WTC11 (cell line): ENCODE measurements around the gene ADAT1. TPM values are rescaled to one million over a fixed set of nuclear protein-coding genes. Genes with fewer than 3 reads are reported as not detected.

Experiments
- ATAC-seq: fragments of 200-7000 bp; cut with Tn5 transposase; 2 replicates; pipeline ENCODE4 v1.10.0; 2021; ENCODE audit warnings: mild to moderate bottlenecking, moderate library complexity
- CTCF ChIA-PET: fragments of 300-600 bp; sonication (Branson Sonifier 250); formaldehyde crosslinking; loops from one replicate; lab custom pipeline; 2021; ENCODE audit warnings: antibody characterized with exemption; lab: Charles Lee
- POLR2A ChIA-PET: fragments of 350-600 bp; sonication (Branson Sonifier 250); formaldehyde crosslinking; loops from one replicate; lab custom pipeline; 2021; ENCODE audit warnings: antibody characterized with exemption; lab: Charles Lee
- DNase-seq: peaks from one replicate; pipeline ENCODE4 v3.0.0; 2021; ENCODE audit warnings: low spot score
- H3K27ac Mint-ChIP-seq: 2 replicates; pipeline ENCODE4 v1.8.0; 2021; ENCODE audit warnings: mixed read lengths
- H3K27me3 Mint-ChIP-seq: 2 replicates; pipeline ENCODE4 v1.8.0; 2021; ENCODE audit warnings: low read depth, mild to moderate bottlenecking, moderate library complexity, mixed read lengths
- H3K36me3 Mint-ChIP-seq: 2 replicates; pipeline ENCODE4 v1.8.0; 2021; ENCODE audit warnings: mixed read lengths
- H3K4me1 Mint-ChIP-seq: 2 replicates; pipeline ENCODE4 v1.8.0; 2022; ENCODE audit warnings: mixed read lengths
- H3K4me3 Mint-ChIP-seq: 2 replicates; pipeline ENCODE4 v1.8.0; 2021; ENCODE audit warnings: mild to moderate bottlenecking, moderate library complexity, mixed read lengths
- H3K9me3 Mint-ChIP-seq: 2 replicates; pipeline ENCODE4 v1.8.0; 2021; ENCODE audit warnings: mixed read lengths
- CBFB ChIP-seq: sonication (generic); formaldehyde crosslinking; IDR thresholded peaks from 2 replicates; pipeline ENCODE4 v1.8.1; 2022; ENCODE audit warnings: mild to moderate bottlenecking, low read depth, missing genetic modification reagents
- CREM ChIP-seq: sonication (generic); formaldehyde crosslinking; IDR thresholded peaks from 2 replicates; pipeline ENCODE4 v1.8.1; 2022; ENCODE audit warnings: mild to moderate bottlenecking, missing genetic modification reagents, moderate library complexity
- E2F4 ChIP-seq: sonication (generic); formaldehyde crosslinking; IDR thresholded peaks from 2 replicates; pipeline ENCODE4 v1.8.1; 2022; ENCODE audit warnings: low read depth, mild to moderate bottlenecking, moderate library complexity, missing genetic modification reagents, borderline replicate concordance
- FOXK1 ChIP-seq: sonication (generic); formaldehyde crosslinking; IDR thresholded peaks from 2 replicates; pipeline ENCODE4 v1.8.0; 2022; ENCODE audit warnings: mild to moderate bottlenecking, moderate library complexity, missing genetic modification reagents
- GABPB1 ChIP-seq: sonication (generic); formaldehyde crosslinking; IDR thresholded peaks from 2 replicates; pipeline ENCODE4 v1.8.1; 2023; ENCODE audit warnings: mild to moderate bottlenecking, missing genetic modification reagents
- NFYB ChIP-seq: sonication (generic); formaldehyde crosslinking; conservative IDR thresholded peaks from 2 replicates; pipeline ENCODE4 v1.8.0; 2022; ENCODE audit warnings: low read depth, missing genetic modification reagents
- OVOL2 ChIP-seq: fragments of 250-450 bp; sonication (Bioruptor Pico); IDR thresholded peaks from 2 replicates; pipeline ENCODE4 v1.9.0; 2021; ENCODE audit warnings: mild to moderate bottlenecking, borderline replicate concordance
- PRDM15 ChIP-seq: sonication (generic); formaldehyde crosslinking; IDR thresholded peaks from 2 replicates; pipeline ENCODE4 v1.8.0; 2022; ENCODE audit warnings: missing genetic modification reagents
- ZNF219 ChIP-seq: sonication (generic); formaldehyde crosslinking; IDR thresholded peaks from 2 replicates; pipeline ENCODE4 v1.8.0; 2023; ENCODE audit warnings: missing genetic modification reagents, mild to moderate bottlenecking, borderline replicate concordance
- ZNF532 ChIP-seq: fragments of 250-450 bp; sonication (Bioruptor Pico); IDR thresholded peaks from 2 replicates; pipeline ENCODE4 v1.9.0; 2021; ENCODE audit warnings: mild to moderate bottlenecking, borderline replicate concordance
- total RNA-seq: library from RNA; stranded (reverse); gene quantifications from 3 replicates; pipeline ENCODE4 v1.2.3, GENCODE V29; 2021
- TF ChIP-seq, protein P1 (sequence below): sonication (generic); formaldehyde crosslinking; IDR thresholded peaks from 2 replicates; pipeline ENCODE4 v1.8.0; 2022; ENCODE audit warnings: mild to moderate bottlenecking, missing genetic modification reagents

Gene ADAT1
- total RNA-seq, 1 experiment from 2014 or later: 46.0 TPM

DNA sequence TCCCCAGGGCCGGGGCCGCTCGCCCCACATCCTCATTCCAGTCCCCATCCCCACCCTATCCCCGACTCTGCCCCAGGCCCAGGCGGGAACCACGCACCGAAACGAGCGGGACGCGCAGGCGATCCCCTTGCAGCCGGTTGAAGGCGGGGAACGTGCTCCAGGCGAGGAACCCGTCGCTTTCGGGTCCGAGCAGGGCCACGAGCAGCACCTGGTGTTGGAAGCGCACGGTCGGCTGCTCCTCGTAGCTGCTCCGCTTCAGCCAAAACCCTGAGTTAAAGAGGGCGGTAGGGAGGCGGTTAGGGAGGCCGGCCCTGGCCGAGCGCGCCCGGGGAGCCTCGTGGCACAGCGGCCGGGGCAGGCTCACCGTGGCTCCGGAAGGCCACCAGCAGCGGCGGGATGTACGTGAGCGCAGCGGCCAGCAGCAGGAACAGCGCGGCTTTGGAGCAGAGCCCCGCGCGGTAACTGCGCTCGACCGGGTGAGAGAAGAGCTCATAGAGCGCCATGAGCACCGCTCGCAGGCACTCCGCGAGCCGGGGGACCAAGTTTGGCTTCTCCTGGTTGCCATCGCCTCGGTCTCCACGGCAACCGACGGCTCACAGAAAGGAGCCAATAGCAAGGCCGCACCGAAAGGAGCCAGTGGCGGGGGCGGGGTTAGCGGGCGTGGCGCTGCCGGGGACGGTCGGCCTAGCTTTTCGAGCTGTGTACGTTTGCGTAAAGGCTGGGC, 67.2 kb downstream of the ADAT1 start, which contains the start of gene TMEM231 (continued):
- TF ChIP-seq, protein P1, sequence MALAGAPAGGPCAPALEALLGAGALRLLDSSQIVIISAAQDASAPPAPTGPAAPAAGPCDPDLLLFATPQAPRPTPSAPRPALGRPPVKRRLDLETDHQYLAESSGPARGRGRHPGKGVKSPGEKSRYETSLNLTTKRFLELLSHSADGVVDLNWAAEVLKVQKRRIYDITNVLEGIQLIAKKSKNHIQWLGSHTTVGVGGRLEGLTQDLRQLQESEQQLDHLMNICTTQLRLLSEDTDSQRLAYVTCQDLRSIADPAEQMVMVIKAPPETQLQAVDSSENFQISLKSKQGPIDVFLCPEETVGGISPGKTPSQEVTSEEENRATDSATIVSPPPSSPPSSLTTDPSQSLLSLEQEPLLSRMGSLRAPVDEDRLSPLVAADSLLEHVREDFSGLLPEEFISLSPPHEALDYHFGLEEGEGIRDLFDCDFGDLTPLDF (CRISPR knock-in tag): 0 out of 2 replicates have a peak, but pooled peaks have one; percentile 67
- TF ChIP-seq E2F4 (CRISPR knock-in tag): no peak
- peak; percentile 30; the same call in 1 of the 2 replicates for TF ChIP-seq GABPB1 (CRISPR knock-in tag)
- no peak for TF ChIP-seq OVOL2
- TF ChIP-seq PRDM15 (CRISPR knock-in tag): no peak
- no peak for TF ChIP-seq ZNF532
- TF ChIP-seq NFYB (CRISPR knock-in tag): no peak

- peak; percentile 79 for ATAC-seq
- TF ChIP-seq CREM (peak; percentile 87; the same call in 1 of the 2 replicates), CBFB (CRISPR knock-in tag) (no peak), FOXK1 (CRISPR knock-in tag) (peak; percentile 56; the same call in 1 of the 2 replicates), ZNF219 (no peak)
- H3K27ac Mint-ChIP-seq: peak overlapping the region; percentile 99
- peaks cover 38% of the 10 kb centered on the region for H3K4me1 Mint-ChIP-seq
- peaks cover 3% of the 10 kb centered on the region; the same call in 1 of the 2 replicates for H3K9me3 Mint-ChIP-seq
- DNase-seq: peak; percentile 92
- CTCF ChIA-PET: interaction anchor here (0.8 to 3.1 kb wide), 5 partner anchors 20 to 90 kb away, joined by 3 to 29 read pairs (median 4); partner anchors contain the start of gene ADAT1
- POLR2A ChIA-PET: interaction anchor here (1.3 to 1.7 kb wide), 3 partner anchors 38 to 122 kb away, joined by 4 to 7 read pairs (median 6); partner anchors contain the start of genes CFDP1 and CHST6
- H3K27me3 Mint-ChIP-seq: peaks cover 3% of the 10 kb centered on the region; the same call in 1 of the 2 replicates
- H3K4me3 Mint-ChIP-seq: peak overlapping the region; percentile 100
- H3K36me3 Mint-ChIP-seq: no peaks in the 10 kb centered on the region
These were observed 67.8 kb downstream of the ADAT1 start for GRCh38 chr16:75555213-75555706.
